ENCODE measurements around the gene PIK3R6.

- no peak for TF ChIP-seq EZH2 (IDR thresholded peaks at IDR 0.05; ENCODE audit: low read length)
- TF ChIP-seq CTCF (optimal IDR thresholded peaks at IDR 0.05 in 1 of 3, IDR thresholded peaks at IDR 0.05 in 1 of 3, conservative IDR thresholded peaks at IDR 0.05 in 1 of 3; ENCODE audit: extremely low read depth in 1 of 3, insufficient read depth in 2 of 3, low read length in 3 of 3), result no peak
Measured at GRCh38 chr17:8859804-8860430, 7.6 kb downstream of the PIK3R6 start.
